IPS DF 6.9 (cell line): Measurements from ENCODE around the gene PLAGL1.

Experiments
- DNase-seq: peaks from one replicate; pipeline ENCODE4 v3.0.0-alpha.2; 2013; ENCODE audit warnings: low read depth, low spot score
- H3K27ac ChIP-seq: one replicate; pipeline ENCODE4 v1.5.1; 2013; ENCODE audit warnings: low read length, control low read depth
- H3K27me3 ChIP-seq: 2 replicates; pipeline ENCODE4 v1.6.1; 2013; ENCODE audit warnings: mild to moderate bottlenecking, low read length; ENCODE audit not compliant: control insufficient read depth, insufficient read depth
- H3K36me3 ChIP-seq: 2 replicates; pipeline ENCODE4 v1.6.1; 2013; ENCODE audit warnings: low read length; ENCODE audit not compliant: control insufficient read depth, insufficient read depth
- H3K4me1 ChIP-seq: 2 replicates; pipeline ENCODE4 v1.6.1; 2013; ENCODE audit warnings: low read length; ENCODE audit not compliant: control insufficient read depth, insufficient read depth
- H3K4me3 ChIP-seq: 2 replicates; pipeline ENCODE4 v1.5.1; 2013; ENCODE audit warnings: mild to moderate bottlenecking, low read length
- H3K9me3 ChIP-seq: 2 replicates; pipeline ENCODE4 v1.6.1; 2013; ENCODE audit warnings: low read length, inconsistent platforms; ENCODE audit not compliant: control insufficient read depth, insufficient read depth
- whole genome bisulfite sequencing: extraction: QIAGEN DNeasy Blood & Tissue Kit; methylation state at CpG from one replicate; pipeline ENCODE4 v1.1.7; 2013; ENCODE audit warnings: mixed read lengths, missing lambda C conversion rate; ENCODE audit not compliant: insufficient read length, insufficient coverage; 5-methylcytosine and 5-hydroxymethylcytosine counted together

The PLAGL1 gene

GRCh38 chr6:143980921-143981320 lies 27.1 kb downstream of the PLAGL1 start:
- no peak for DNase-seq
- H3K4me1 ChIP-seq: no peaks in the 10 kb centered on the region
- H3K27me3 ChIP-seq: peaks cover 3% of the 10 kb centered on the region; the same call in 1 of the 2 replicates
- H3K27ac ChIP-seq: no peak overlapping the region
- H3K4me3 ChIP-seq: no peak overlapping the region
- no peaks in the 10 kb centered on the region for H3K9me3 ChIP-seq
- WGBS: no CpG with 5 or more reads among the region's 1 CpG
- H3K36me3 ChIP-seq: no peaks in the 10 kb centered on the region

- no CpG with 5 or more reads among the region's 3 CpGs for WGBS
- no peak overlapping the region for H3K4me3 ChIP-seq
- H3K27ac ChIP-seq: no peak overlapping the region
- DNase-seq: no peak
- H3K9me3 ChIP-seq: no peaks in the 10 kb centered on the region
- H3K36me3 ChIP-seq: no peaks in the 10 kb centered on the region
- H3K27me3 ChIP-seq: peaks cover 13% of the 10 kb centered on the region; the same call in 1 of the 2 replicates
- H3K4me1 ChIP-seq: no peaks in the 10 kb centered on the region
These were observed 31.2 kb downstream of the PLAGL1 start for GRCh38 chr6:143976806-143977349.

GRCh38 chr6:143974089-143974488 lies 34.0 kb downstream of the PLAGL1 start:
- WGBS: no CpG with 5 or more reads among the region's 8 CpGs
- DNase-seq: no peak
- H3K4me1 ChIP-seq: no peaks in the 10 kb centered on the region
- no peaks in the 10 kb centered on the region for H3K36me3 ChIP-seq
- H3K9me3 ChIP-seq: no peaks in the 10 kb centered on the region
- H3K27ac ChIP-seq: no peak overlapping the region
- no peak overlapping the region for H3K4me3 ChIP-seq
- H3K27me3 ChIP-seq: peaks cover 37% of the 10 kb centered on the region

GRCh38 chr6:143973097-143973966 lies 34.7 kb downstream of the PLAGL1 start:
- H3K27ac ChIP-seq: no peak overlapping the region
- H3K27me3 ChIP-seq: peaks cover 44% of the 10 kb centered on the region

GRCh38 chr6:143971482-143972205 lies 36.4 kb downstream of the PLAGL1 start:
- H3K27me3 ChIP-seq: peaks cover 58% of the 10 kb centered on the region
- H3K9me3 ChIP-seq: no peaks in the 10 kb centered on the region
- no peak overlapping the region for H3K27ac ChIP-seq
- H3K36me3 ChIP-seq: no peaks in the 10 kb centered on the region
- DNase-seq: no peak
- no peak overlapping the region for H3K4me3 ChIP-seq
- WGBS: no CpG with 5 or more reads among the region's 4 CpGs
- 0 out of 2 replicates have a peak, but pooled peaks cover 1% of the 10 kb centered on the region for H3K4me1 ChIP-seq

More at GRCh38 chr6:143973097-143973966, 34.7 kb downstream of the PLAGL1 start:
- DNase-seq: peak; percentile 75
- no peaks in the 10 kb centered on the region for H3K36me3 ChIP-seq
- no peaks in the 10 kb centered on the region for H3K9me3 ChIP-seq
- H3K4me3 ChIP-seq: no peak overlapping the region
- WGBS: 100% methylated on average over 1 of the region's 13 CpGs
- H3K4me1 ChIP-seq: 0 out of 2 replicates have a peak, but pooled peaks cover 1% of the 10 kb centered on the region

- no peaks in the 10 kb centered on the region for H3K36me3 ChIP-seq
- H3K27ac ChIP-seq: no peak overlapping the region
- DNase-seq: no peak
- no peak overlapping the region for H3K4me3 ChIP-seq
- H3K27me3 ChIP-seq: peaks cover 66% of the 10 kb centered on the region
- no peaks in the 10 kb centered on the region for H3K9me3 ChIP-seq
- H3K4me1 ChIP-seq: 0 out of 2 replicates have a peak, but pooled peaks cover 2% of the 10 kb centered on the region
- no CpG with 5 or more reads among the region's 6 CpGs for WGBS
These were observed 37.4 kb downstream of the PLAGL1 start for GRCh38 chr6:143970456-143971218.

GRCh38 chr6:143969077-143969476 lies 39.0 kb downstream of the PLAGL1 start:
- Histone ChIP-seq H3K9me3 (no peaks in the 10 kb centered on the region), H3K4me1 (peaks cover 6% of the 10 kb centered on the region; the same call in 1 of the 2 replicates), H3K4me3 (no peak overlapping the region), H3K27me3 (peaks cover 75% of the 10 kb centered on the region), H3K36me3 (no peaks in the 10 kb centered on the region), H3K27ac (no peak overlapping the region)
- DNase-seq: no peak
- WGBS: no CpG with 5 or more reads among the region's 2 CpGs

- H3K4me3 ChIP-seq: no peak overlapping the region
- no peaks in the 10 kb centered on the region for H3K36me3 ChIP-seq
- DNase-seq: no peak
- no peak overlapping the region for H3K27ac ChIP-seq
- H3K27me3 ChIP-seq: peaks cover 84% of the 10 kb centered on the region
- no CpG with 5 or more reads among the region's 5 CpGs for WGBS
- H3K4me1 ChIP-seq: peaks cover 10% of the 10 kb centered on the region
- H3K9me3 ChIP-seq: no peaks in the 10 kb centered on the region
These were observed 40.2 kb downstream of the PLAGL1 start for GRCh38 chr6:143967706-143968376.

- no peak for DNase-seq
- Histone ChIP-seq H3K27me3 (peaks cover 86% of the 10 kb centered on the region), H3K4me1 (peaks cover 10% of the 10 kb centered on the region), H3K27ac (no peak overlapping the region), H3K36me3 (no peaks in the 10 kb centered on the region), H3K9me3 (no peaks in the 10 kb centered on the region), H3K4me3 (no peak overlapping the region)
- no CpG with 5 or more reads among the region's 1 CpG for WGBS
These were observed 41.7 kb downstream of the PLAGL1 start for GRCh38 chr6:143966312-143966711.
